ENCODE data around the gene PFKM.

PFKM gene

GRCh38 chr12:48156652-48157017 lies 37.5 kb downstream of the PFKM start:
- peak overlapping the region; percentile 99 for H3K4me3 ChIP-seq (ENCODE audit: low read length)
- DNase-seq (ENCODE audit: low read depth) = no peak
- TF ChIP-seq CTCF (conservative IDR thresholded peaks at IDR 0.05; ENCODE audit: low read length) = no peak

DNA sequence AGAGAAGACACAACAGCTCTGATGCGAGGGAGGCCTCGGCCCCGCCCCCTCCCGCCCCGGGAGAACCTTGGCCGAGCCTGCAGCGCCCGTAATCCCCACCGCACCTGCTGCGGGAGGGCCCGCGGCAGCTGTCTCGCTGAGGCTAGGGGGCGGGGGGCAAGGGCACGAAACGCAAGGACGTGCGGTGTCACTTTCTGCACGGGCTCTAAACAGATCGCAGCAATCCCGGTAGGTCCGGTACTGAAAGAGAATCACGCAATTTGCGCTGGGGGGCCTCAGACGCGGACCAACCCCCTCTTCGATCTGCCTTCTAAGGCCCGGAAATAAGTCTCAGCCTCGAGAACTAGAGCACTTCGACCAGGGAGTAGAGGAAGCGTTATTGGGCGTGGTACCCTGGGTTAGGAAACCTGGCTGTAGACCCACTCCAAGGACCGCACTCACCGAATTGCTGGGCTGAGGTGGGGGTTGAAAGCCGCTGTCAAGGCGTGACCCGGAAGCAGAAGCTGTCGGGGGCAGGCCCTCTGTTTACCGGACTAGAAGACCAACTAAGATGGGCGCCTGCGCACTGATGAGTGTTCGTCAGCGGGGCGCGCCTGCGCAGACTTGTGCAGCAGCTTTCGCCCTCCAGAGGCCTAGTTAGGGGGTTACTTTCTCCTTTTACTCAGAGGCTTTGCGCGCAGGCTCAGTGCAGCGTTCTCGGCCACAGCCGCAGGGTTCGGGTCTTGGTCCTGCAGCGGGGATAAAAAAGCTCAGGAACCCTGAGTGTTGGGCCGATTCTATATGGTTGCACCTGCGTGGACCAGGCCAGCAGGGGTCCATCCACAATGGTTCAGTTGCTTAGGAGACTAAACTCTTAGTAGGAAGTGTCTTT lies 38.1 kb downstream of the PFKM start, which contains the start of gene ASB8:
Gene ASB8 (minus strand): TSS at position 498 of the 871 bp plus-strand sequence. CDS start 4,019 bp downstream, outside the sequence.
- peak; percentile 96 for DNase-seq (ENCODE audit: low read depth)
- peak within 1 kb of the TSS; percentile 99 for H3K4me3 ChIP-seq (ENCODE audit: low read length)
- TF ChIP-seq CTCF (conservative IDR thresholded peaks at IDR 0.05; ENCODE audit: low read length) = peak; percentile 55

DNA sequence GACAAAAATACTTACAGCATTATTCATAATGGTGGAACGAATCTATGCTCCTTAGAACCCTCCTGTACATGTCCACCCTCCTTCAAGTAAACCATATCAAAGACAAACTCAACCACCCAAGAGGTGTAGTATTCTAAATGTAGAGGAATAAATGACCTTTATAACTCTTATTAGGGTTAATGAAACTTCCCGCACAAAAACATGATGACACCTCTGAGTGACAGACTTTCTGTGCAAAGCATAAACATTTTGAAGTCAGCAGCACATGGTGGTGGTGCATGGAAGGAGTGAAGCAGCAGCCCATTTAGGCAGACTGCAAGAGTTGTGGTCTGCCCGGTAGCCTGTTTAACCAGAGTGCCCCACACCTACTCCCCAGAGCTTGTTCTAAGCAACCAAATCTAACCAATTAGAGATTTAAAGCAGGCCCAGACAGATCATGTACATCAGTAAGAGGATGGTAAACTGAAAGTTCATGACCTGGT lies 38.8 kb downstream of the PFKM start:
- H3K4me3 ChIP-seq (ENCODE audit: low read length) = peak overlapping the region; percentile 99
- DNase-seq (ENCODE audit: low read depth) = no peak
- TF ChIP-seq CTCF (conservative IDR thresholded peaks at IDR 0.05; ENCODE audit: low read length) = no peak

DNA sequence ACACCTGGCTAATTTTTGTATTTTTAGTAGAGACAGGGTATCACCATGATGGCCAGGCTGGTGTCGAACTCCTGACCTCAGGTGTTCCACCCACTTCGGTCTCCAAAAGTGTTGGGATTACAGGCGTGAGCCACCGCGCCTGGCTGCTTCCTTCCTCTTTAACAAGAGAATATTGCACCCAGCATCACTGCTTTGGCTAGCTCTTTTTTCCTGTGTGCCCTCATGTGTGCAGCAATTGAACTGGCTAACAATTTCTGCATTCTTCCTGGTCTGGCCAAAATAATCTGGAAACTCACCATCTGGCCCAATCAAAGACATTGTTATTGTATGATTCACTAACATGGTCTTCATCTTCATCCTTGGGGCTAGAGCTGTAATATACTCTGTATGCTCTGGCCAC lies 40.9 kb downstream of the PFKM start:
- no peak overlapping the region for H3K4me3 ChIP-seq (ENCODE audit: low read length)
- TF ChIP-seq CTCF (conservative IDR thresholded peaks at IDR 0.05; ENCODE audit: low read length) = no peak
- peak; percentile 54 for DNase-seq (ENCODE audit: low read depth)

DNA sequence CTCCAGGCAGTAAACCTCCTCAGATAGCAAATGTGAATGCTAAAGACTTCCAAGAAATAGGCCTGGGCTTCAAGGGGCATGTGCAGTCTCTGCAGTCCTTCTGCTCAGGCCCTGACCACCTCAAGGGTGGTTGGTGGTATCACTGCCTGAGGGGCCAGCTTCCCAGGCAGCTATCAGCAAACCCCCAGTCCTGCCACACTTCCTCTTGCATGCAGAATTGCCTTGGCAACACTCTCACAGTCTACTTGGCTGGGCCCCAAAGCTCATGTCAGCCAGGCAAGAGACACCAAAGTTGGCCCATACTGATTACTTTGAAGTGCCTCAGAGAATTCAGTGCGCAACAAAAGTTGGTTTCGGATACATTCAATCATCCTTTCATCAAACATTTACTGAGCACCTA lies 41.6 kb downstream of the PFKM start:
- TF ChIP-seq CTCF (conservative IDR thresholded peaks at IDR 0.05; ENCODE audit: low read length) = no peak
- no peak overlapping the region for H3K4me3 ChIP-seq (ENCODE audit: low read length)
- peak; percentile 30 for DNase-seq (ENCODE audit: low read depth)

DNA sequence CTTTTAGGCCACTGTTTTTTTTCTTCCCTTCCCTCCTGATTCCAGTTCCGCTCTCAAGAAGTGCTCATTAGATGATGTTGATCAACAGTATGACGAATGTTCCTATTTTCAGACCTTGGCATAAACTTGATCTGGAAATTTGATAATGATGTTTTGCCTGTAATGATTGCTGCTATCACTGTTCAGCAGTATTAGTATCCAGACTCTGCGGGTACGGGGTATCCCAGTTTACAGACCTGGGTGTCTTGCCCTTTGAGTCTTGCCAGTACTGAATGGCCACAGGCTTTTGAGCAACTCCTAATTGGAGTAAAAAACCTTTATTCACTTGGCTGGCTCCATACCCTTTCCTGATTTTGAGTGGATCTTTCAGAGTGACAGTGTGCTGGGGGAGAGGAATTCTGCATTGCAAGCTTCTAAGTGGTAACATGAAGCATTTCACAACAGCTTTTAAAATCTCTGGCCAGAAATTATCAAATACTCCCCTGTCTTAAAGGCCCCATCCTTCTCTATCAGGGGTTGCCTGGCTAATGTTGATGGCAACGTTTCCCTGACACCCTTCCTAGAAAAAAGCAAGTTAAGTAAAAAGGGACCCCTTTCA lies 44.1 kb downstream of the PFKM start:
- TF ChIP-seq CTCF (conservative IDR thresholded peaks at IDR 0.05; ENCODE audit: low read length) = no peak
- DNase-seq (ENCODE audit: low read depth) = no peak
- no peak overlapping the region for H3K4me3 ChIP-seq (ENCODE audit: low read length)

- no peak for TF ChIP-seq CTCF (conservative IDR thresholded peaks at IDR 0.05; ENCODE audit: low read length)
- DNase-seq (ENCODE audit: low read depth) = no peak
Observed at GRCh38 chr12:48164451-48164850, 45.3 kb downstream of the PFKM start.

More at GRCh38 chr12:48164451-48164850, 45.3 kb downstream of the PFKM start:
- H3K4me3 ChIP-seq (ENCODE audit: low read length) = no peak overlapping the region
